HG02610 (cell line): ENCODE measurements around the gene EFS.

Experiments used
- ATAC-seq: cut with Tn5 transposase; IDR thresholded peaks from one replicate; pipeline ENCODE4 v1.9.1; 2021; ENCODE audit warnings: mild to moderate bottlenecking, moderate library complexity; ENCODE audit not compliant: unreplicated experiment

The EFS gene

GRCh38 chr14:23307687-23308644, 57.0 kb downstream of the EFS start:
- no peak for ATAC-seq

- ATAC-seq = no peak
Measured at GRCh38 chr14:23307146-23307530, 57.8 kb downstream of the EFS start.

GRCh38 chr14:23306412-23307145, 58.4 kb downstream of the EFS start, which contains the start of gene BCL2L2:
Gene BCL2L2 (plus strand): TSS chr14:23306833. CDS start chr14:23307768, 935 bp downstream.
- ATAC-seq = no peak
